NCI-H1930 (cell line): ENCODE results near the gene DHDH.
A peak's percentile ranks its signal among the peaks of the same experiment; 100 is the strongest.
"Not testable (repeated sequence)": the region's sequence is repeated elsewhere in the genome, so short reads cannot be mapped to it uniquely, and the experiment has no call there.

Experiments
- DNase-seq, 2 experiments: peaks; one replicate each; lab custom pipeline; 2025; lab: John Stamatoyannopoulos, UW

DHDH gene

DNA sequence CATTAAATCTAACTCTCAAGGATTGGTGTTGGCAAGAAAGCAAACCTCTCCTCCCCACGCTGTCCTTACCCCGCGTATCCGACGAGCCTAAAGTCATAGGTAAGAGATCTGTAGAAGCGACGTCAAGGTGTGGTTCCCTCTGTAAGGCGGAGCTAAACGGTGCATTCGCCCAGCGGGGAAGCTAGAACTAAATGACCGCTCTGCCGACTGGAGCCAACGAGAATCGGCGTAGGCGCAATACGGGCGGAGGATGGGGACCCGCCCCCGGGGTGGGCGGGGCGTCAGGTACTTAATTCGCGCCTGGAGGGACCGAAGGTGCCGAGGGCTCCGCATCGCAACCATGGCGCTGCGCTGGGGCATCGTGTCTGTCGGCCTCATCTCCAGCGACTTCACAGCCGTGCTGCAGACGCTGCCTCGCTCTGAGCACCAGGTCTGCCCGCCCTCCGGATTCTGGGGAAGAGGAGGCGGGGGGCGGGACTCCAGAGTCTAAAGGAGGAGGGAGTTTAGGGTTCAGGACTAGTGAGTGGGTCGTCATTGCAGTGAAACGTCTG, at the start of gene DHDH:
Gene DHDH, plus strand, starts transcription at position 318 of the 551 bp plus-strand sequence. Its CDS starts 23 bp downstream, at position 341.
- peak; percentile 94 for DNase-seq

DNA sequence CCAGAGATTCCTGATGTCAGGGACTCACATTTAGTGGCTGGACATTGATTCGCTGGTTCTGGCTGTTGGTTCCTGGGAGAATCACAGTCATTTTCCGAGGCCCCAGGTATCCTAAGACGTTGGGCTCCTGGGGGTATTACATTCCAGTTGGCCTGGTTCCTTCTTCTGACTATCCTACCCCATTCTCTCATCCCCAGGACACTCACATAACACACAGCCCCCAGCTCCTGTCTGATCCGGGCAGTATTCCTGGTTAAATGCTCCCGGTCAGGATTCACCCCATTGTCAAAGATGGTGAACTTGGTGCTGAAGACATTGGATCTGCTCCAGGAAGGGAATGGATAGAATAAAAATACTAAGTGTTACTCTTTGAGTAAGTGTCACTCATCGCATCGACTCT, 49.8 kb upstream of the DHDH start:
- no peak for DNase-seq

DNA sequence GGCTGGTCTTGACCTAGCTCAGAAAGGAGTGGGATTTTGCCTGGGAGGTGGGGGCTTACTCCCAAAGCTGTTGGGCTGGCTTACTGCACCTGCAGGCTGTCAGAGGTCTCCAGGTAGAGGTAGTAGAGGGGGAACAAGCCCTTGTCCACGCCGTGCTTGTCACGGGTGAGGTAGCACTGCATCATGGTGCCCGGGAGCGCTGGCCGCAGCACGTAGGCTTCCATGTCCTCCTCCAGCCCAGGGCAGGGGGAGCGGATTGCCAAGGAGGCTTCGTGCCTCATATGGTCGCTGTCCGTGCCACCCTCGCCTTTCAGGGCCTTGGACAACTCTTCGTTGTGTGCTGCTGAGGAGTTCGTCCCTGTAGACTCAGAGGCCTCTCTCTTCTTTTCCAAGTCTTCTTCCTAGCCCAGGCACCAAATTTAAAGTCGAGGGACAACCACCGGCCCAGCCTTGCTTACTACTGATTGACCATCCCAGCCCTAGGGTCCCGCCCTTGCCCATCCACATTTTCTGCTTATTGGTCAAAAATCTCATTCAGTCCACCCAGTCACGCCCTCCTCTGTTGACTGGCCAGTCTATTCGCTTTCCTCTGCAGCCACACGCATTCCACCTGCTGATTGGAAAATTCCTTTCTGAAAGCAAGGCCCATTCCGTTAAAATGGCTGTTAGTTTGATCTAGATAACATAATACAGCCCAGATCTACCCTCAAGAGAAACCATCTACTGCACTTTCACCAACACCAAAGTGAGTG, 45.5 kb upstream of the DHDH start:
- no peak for DNase-seq

DNA sequence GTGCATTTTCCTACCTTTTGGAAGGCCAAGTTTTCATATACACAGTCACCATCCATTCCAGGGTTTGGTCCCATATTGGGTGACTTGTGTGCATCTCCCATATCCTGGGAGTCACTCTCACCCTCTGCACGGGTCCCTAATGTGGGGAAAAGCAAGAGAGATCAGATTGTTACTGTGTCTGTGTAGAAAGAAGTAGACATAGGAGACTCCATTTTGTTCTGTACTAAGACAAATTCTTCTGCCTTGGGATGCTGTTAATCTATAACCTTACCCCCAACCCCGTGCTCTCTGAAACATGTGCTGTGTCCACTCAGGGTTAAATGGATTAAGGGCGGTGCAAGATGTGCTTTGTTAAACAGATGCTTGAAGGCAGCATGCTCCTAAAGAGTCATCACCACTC, 44.0 kb upstream of the DHDH start:
- not testable (repeated sequence) for DNase-seq

DNA sequence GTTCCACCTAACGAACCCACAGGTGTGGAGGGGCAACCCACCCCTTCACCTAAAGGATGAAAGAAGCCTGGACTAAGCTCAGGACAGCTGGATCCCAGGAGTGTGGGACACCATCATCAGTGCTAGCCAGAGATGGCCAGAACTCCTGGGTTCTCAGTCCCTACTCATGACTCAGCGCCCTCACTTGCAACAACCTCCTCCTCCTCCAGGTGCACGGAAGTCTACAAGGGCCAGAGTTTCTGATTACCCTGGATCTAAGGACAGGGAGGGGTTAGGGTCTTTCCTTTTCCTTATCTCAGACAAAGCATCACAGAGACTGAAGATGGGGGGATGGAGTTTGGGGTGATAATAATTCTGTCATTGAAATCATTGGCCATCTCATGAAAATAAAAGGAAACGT, 42.9 kb upstream of the DHDH start:
- no peak for DNase-seq

DNA sequence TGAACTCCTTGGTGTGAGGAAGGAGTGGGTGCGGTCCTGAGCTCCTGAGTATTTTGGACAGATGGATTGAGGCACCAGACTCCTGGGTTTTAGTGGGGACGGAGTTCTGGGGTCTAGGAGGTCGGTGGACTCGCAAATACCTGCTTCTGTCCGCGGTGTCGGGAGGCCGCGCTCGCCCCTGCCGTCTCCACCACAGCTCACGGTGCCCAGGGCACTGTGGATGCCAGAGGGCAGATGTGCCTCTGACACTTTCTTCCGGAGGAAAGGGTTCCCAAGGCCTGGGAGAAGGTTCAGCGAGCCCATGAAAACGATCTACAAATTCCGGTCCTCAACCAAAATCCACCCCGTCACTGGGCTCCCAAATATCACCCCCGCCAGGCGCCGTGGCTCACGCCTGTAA, 38.3 kb upstream of the DHDH start:
- DNase-seq, result no peak

DNA sequence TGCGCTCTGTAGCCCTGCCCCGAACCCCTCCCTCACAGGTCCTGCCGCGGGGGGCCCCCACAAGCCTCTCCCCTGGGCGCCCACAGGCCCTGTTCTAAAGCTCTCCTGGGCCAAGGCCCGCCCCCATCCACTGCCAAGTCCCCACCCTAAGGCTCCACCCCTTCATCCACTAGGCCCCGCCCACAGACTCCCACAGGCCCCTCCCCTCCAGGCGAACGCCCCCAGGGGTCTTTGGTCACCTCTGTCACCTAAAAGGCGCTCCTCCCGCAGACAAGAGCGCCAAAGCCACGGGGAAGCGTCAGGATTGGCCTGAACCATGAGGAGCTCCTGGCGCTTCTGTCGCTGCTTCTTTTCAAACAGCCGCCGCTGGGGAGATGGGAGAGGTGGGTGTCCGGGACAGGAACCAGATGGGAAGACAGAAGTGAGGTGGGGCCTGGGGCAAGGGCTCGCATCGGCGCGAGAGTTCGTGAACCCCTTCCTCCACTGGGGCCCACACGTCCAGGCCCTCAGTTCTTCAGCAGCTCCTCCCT, 37.2 kb upstream of the DHDH start:
- DNase-seq, result no peak

DNA sequence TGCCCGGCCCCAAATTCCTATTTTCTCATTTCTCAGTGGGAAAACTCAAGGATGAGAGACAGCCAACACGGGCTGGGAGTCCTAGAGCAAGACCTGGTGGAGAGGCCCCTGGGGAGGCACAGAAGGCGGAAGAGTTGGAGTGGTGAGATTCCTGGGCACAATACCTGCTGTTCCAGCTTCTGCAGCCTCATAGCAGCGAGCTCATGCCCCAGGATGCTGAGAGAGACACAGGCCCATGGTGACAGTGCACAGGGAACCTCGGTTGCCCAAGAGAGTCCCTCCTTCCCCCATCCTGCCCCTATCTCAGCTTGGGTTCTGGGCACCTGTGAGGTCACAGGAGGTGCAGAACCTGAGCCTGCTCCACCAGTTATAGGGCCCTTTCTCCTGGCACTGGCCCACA, 36.3 kb upstream of the DHDH start:
- DNase-seq, result no peak

DNA sequence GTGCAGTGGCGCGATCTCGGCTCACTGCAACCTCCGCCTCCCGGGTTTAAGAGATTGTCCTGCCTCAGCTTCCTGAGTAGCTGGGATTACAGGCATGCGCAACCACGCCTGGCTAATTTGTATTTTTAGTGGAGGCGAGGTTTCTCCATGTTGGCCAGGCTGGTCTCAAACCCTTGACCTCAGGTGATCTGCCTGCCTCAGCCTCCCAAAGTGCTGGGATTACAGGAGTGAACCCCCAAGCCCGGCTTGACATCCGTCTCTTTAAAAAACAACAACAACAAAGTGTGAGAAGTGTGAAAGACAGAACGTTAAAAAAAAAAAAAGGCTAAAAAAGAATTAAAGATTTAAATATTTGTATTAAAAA, 34.1 kb upstream of the DHDH start:
- DNase-seq, result not testable (repeated sequence)

DNA sequence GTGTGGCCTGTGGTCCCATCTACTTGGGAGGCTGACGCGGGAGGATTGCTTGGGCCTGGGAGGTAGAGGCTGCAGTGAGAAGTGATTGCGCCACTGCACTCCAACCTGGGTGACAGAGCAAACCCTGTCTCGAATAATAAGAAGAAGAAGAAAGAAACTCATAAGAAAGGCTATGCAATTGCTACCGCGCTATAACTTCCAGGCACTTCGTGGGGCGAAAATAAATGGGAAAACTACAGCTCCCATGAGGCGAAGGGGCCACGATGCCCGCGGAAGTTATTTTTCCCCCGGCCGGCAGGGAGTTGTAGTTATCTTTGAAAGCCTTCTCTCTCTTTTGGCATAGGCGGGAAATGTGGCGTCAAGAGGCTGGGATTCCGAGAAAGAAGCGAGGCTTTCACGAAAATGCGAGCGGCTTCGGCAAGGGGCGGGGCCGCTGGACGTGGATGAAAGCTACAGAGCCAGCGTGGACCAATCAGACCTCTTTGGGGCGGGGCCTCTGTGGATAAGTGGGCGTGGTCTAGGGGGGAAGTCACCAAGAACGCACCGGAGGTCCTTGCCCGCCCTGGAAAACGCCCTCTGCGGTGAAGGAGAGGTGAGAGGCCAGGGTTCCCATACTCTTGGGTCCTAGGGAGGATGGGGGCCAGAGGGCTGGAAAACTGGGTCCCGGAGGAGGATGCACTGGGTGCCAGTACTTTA, 33.6 kb upstream of the DHDH start, which contains the start of gene NUCB1:
Gene NUCB1, plus strand, starts transcription at position 532 of the 696 bp plus-strand sequence. CDS start 485 bp downstream, outside the sequence.
- DNase-seq, result peak; percentile 99

DNA sequence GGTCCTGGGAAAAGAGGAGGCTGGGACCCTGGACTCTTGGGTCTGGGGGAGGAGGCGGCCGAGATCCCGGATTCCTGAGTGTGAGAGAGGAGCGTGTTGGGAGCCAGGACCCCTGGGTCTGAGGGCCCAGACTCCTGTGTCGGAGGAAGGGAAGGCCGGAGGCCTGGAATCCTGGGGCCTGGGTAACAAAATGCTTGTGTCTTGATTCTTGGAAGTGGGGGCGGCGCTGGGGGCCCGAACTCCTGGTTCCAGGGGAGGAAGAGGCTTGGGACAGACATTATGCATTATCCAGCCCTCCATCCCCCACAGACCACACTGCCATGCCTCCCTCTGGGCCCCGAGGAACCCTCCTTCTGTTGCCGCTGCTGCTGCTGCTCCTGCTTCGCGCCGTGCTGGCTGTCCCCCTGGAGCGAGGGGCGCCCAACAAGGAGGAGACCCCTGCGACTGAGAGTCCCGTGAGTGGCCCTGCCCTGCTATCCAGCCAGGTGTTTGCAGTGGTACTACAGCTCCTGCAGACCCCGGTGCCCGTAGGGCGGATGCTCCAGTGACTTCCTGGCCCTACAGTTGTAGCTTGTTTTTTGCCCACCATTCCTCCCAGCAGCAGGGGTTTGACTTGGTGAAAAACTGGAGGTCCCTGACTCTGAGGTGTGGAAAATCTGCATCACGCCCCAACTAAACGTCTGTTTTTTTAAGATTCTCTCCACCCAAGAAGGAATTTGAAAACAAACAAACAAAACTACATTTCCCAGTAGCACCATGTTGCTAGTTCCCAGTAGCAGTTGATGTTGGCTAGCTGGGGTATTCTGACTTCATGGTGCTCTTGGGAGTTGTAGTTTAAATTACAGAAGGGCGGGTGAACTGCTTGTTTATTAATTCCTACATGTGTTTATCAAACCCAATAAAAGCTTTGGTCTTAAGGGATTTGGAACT, 32.8 kb upstream of the DHDH start:
- no peak for DNase-seq

DNA sequence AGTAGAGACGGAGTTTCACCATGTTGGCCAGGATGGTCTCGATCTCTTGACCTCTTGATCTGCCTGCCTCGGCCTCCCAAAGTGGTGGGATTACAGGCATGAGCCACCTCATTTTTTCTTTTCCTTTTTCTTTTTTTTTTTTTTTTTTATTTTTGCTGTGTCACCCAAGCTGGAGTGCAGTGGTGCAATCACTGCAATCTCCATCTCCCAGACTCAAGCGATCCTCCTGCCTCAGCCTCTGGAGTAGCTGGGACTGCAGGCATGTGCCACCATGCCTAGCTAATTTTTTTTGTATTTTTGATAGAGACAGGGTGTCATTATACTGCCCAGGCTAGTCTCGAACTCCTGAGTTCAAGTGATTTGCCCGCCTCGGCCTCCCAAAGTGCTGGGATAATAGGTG, 31.2 kb upstream of the DHDH start:
- not testable (repeated sequence) for DNase-seq

DNA sequence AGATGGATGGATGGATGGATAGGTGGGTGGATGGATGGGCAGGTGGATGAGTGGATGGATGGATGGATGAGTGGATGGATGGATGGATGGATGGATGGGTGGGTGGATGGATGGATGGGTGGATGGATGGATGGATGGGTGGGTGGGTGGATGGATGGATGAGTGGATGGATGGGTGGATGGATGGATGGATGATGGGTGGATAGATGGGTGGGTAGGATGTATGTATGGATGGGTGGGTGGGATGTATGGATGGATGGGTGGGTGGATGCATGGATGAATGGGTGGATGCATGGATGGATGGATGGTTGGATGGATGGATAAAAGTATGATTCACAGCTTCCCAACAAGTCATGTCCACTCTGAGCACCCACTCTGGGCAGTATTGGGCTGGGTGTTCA, 29.7 kb upstream of the DHDH start:
- not testable (repeated sequence) for DNase-seq

DNA sequence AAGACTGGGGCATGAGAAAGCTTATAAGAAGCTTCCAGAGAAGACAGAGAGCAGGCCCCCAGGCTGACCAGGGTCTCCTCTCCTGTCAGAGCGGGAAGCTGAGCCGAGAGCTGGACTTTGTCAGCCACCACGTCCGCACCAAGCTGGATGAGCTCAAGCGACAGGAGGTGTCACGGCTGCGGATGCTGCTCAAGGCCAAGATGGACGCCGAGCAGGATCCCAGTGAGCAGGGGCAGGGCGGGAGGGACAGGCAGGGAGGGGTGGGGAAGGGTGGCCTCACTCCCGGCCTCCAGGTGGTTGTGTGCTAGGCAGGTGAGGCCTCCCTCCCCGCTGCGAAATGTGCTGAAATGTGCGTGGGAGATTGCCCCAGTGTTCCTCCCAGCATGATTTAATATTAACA, 27.8 kb upstream of the DHDH start:
- no peak for DNase-seq

DNA sequence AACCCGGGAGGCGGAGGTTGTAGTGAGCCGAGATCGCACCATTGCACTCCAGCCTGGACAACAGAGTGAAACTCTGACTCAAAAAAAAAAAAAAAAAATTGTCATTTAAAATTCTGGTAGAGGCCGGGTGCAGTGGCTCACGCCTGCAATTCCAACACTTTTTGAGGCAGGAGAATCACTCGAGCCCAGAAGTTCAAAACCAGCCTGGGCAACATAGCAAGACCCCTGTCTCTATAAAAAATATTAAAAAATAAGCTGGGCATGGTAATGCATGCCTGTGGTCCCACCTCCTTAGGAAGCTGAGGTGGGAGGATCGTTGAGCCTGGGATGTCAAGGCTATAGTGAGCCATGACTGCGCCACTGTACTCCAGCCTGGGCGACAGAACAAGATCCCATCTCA, 27.2 kb upstream of the DHDH start:
- DNase-seq, result no peak

DNA sequence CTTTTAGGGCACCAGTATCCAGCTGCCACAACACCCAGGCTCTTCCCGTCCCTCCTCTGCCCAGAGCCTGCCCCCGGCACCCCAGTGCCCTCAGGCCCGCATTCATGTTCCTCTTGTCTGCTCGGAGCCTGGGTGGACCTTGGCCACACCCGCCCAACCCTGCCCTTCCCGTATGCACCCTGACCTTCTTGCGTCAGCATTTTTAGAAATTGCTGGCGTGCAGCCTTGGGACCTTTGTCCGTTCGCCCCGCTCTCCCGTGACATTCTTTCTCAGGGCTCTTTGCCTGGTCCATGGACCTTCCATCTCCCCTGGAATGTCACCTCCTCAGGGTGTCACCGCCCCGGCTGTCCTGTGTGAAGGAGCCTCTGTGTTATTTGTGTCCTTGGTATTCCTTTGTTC, 25.8 kb upstream of the DHDH start:
- DNase-seq, result no peak

DNA sequence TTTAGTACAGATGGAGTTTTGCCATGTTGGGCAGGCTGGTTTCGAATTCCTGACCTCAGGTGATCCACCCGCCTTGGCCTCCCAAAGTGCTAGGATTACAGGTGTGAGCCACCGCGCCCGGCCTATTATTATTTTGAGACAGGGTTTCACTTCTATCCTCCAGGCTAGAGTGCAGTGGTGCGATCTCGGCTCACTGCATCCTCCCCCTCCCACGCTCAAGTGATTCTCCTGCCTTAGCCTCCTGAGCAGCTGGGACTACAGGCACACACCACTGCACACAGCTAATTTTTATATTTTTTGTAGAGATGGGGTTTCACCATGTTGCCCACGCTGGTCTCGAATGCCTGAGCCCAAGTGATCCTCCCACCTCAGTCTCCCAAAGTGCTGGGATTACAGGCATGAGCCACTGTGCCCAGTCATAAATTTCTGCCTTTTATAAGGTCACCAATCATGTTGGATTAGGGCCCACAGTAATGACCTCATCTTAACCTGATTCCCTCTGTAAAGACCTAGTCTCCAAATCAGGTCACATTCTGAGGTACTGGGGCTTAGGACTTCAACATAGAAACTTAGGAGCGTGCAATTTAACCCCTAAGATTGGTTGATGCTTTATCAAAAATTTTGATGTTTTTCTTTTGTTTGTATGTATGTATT, 23.9 kb upstream of the DHDH start:
- DNase-seq, result not testable (repeated sequence)

DNA sequence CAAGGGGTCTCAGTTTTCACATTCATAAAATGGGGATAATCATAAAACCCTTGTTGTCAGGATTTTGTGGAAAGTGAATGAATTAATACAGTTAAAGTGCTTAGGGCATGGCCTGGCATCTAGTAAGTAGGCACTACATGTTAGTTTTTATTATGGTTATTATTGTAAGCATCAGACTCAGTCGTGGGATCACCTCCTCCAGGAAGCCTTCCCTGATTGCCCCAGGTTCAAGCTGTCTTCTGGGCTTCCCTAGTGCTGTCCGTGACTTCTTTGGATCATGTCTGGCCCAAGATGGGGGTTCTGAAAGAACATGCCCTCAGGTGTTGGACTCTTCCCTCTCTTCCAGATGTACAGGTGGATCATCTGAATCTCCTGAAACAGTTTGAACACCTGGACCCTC, 22.7 kb upstream of the DHDH start:
- DNase-seq, result no peak

DNA sequence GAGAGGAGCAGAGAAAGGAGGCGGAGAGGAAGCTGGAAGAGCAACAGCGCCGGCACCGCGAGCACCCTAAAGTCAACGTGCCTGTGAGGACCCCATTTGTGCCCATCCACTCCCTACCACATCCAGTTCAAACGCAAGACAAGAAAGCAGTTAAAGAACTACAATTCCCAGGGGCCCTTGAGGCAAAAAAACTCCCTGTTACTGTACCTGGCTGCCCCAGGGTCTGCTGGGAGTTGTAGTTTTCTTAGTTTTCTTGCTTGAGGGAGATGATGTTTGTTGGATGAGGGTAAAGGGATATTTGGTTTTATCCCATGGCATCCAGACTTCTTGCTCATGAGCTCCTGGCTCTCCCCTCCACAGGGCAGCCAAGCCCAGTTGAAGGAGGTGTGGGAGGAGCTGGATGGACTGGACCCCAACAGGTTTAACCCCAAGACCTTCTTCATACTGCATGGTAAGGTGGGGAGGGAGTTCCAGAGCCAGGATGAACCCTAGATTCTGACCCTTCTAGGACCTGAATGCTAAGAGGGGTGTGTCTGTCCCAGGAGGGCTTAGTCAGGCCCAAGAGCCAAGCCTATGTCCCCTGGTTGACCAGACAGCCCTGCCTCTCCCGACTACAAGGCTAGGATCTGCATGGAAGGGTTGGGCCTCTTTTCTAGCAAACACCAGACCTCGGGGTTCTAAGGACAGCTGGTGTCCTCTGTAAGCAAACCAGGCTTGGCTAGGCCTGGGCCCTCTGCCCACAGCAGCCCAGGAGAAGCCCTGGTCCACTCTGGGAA, 20.2 kb upstream of the DHDH start:
- DNase-seq, result peak; percentile 29 to 49

DNA sequence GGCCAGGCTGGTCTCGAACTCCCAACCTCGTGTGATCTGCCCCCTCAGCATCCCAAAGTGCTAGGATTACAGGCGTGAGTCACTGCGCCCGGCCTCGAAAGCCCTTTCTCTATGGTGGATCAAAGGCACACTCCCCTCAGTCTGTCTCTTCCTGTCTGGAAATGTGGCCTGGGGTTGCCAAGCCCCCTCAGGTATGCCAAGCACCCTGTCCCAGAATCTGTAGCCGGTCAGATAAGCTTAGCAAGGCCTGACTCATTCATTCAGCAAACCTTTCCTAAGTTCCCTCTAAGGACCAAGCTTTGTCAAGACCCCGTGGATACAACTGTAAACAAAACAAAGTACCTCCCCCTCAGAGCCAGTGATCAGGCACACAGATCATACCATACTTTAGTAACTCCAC, 19.3 kb upstream of the DHDH start:
- no peak for DNase-seq

DNA sequence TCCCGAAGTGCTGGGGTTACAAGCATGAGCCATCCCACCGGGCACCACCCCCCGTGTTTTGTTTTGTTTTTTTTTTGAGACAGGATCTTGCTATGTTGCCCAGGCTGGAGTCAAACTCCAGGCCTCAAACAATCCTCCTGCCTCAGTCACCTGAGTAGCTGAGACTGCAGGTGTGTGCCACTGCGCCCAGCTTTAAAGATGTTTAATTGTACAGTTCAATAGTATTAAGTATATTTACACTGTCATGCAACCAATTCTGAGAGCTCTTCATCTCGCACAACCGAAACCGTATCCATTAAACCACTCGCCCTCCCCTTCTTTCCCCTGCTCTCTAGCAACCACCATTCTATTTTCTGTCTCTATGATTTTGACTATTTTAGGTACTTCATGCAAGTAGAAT, 17.7 kb upstream of the DHDH start:
- no peak for DNase-seq
